H1 (cell line): ENCODE measurements around the gene MRPL11.

Source experiments
- CHD2 ChIP-seq: IDR thresholded peaks from 2 replicates; pipeline ENCODE4 v1.6.1; 2012; ENCODE audit warnings: low read length, improper control_type of control experiment
- CTBP2 ChIP-seq: IDR thresholded peaks from 2 replicates; pipeline ENCODE4 v1.7.0; 2011; ENCODE audit warnings: borderline replicate concordance, mild to moderate bottlenecking, moderate library complexity, mixed read lengths, low read length; ENCODE audit not compliant: insufficient read depth, insufficient read length
- TAF7 ChIP-seq: optimal IDR thresholded peaks from 2 replicates; pipeline ENCODE3; 2011; ENCODE audit warnings: low read depth, mild to moderate bottlenecking, inconsistent platforms, low read length, moderate library complexity, borderline replicate concordance
- TBP ChIP-seq: IDR thresholded peaks from 2 replicates; pipeline ENCODE4 v1.6.1; 2011; ENCODE audit warnings: low read depth, low read length, improper control_type of control experiment
- TF ChIP-seq, protein P1 (sequence below), 3 experiments: IDR thresholded peaks; 1 replicate in 2 of 3; 2 replicates in 1 of 3; pipeline versions ENCODE4 v1.5.1 to v1.6.1; 2011; ENCODE audit warnings: low read length in 3 of 3, mild to moderate bottlenecking in 3 of 3, inconsistent platforms in 2 of 3, low read depth in 1 of 3, moderate library complexity in 1 of 3; ENCODE audit not compliant: insufficient read depth in 1 of 3; ENCODE audit errors: control extremely low read depth in 1 of 3
- TF ChIP-seq, protein P2 (sequence below): IDR thresholded peaks from 2 replicates; pipeline ENCODE4 v1.6.1; 2011; ENCODE audit warnings: low read length, improper control_type of control experiment

DNA sequence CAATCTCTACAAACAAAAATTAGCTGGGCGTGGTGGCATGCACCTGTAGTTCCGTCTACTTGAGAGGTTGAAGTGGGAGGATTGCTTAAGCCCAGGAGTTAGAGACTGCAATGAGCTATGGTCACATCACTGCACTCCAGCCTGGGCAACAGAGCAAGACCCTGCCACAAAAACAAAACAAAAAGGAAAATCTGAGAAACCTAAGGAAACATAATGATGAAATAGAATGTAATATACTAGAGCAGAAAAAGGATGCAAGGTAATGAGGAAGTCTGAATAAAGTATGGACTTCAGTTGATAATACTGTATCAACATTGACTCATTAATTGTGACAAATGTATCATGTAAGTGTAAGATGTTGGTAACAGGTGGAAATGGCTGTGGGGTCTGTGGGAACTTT is 9.7 kb downstream of the MRPL11 start:
- TF ChIP-seq TAF7 (no peak), CHD2 (no peak), TBP (no peak), CTBP2 (no peak)
- TF ChIP-seq, protein P1, sequence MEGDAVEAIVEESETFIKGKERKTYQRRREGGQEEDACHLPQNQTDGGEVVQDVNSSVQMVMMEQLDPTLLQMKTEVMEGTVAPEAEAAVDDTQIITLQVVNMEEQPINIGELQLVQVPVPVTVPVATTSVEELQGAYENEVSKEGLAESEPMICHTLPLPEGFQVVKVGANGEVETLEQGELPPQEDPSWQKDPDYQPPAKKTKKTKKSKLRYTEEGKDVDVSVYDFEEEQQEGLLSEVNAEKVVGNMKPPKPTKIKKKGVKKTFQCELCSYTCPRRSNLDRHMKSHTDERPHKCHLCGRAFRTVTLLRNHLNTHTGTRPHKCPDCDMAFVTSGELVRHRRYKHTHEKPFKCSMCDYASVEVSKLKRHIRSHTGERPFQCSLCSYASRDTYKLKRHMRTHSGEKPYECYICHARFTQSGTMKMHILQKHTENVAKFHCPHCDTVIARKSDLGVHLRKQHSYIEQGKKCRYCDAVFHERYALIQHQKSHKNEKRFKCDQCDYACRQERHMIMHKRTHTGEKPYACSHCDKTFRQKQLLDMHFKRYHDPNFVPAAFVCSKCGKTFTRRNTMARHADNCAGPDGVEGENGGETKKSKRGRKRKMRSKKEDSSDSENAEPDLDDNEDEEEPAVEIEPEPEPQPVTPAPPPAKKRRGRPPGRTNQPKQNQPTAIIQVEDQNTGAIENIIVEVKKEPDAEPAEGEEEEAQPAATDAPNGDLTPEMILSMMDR (IDR thresholded peaks at IDR 0.05; ENCODE audit: control extremely low read depth in 1 of 3, insufficient read depth in 1 of 3, low read depth in 1 of 3, low read length in 3 of 3), result no peak
- TF ChIP-seq, protein P2, sequence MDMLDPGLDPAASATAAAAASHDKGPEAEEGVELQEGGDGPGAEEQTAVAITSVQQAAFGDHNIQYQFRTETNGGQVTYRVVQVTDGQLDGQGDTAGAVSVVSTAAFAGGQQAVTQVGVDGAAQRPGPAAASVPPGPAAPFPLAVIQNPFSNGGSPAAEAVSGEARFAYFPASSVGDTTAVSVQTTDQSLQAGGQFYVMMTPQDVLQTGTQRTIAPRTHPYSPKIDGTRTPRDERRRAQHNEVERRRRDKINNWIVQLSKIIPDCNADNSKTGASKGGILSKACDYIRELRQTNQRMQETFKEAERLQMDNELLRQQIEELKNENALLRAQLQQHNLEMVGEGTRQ, result no peak
